ENCODE data around the gene HDAC4.

GRCh38 chr2:239048736-239049135, 352.1 kb downstream of the HDAC4 start:
- TF ChIP-seq CTCF (IDR thresholded peaks at IDR 0.05; ENCODE audit: low read length) (no peak), EZH2phosphoT487 (IDR thresholded peaks at IDR 0.05; ENCODE audit: low read length) (no peak), EZH2 (optimal IDR thresholded peaks at IDR 0.05; ENCODE audit: low read depth, low read length) (no peak)
